Ectodermal cell (in vitro differentiated cells): ENCODE data around the gene TGFB1.

Source experiments
- H3K27ac ChIP-seq: 2 replicates; pipeline ENCODE4 v1.7.0; 2013; ENCODE audit warnings: mild to moderate bottlenecking, low read depth, low read length; ENCODE audit not compliant: insufficient read depth, poor library complexity, severe bottlenecking
- H3K27me3 ChIP-seq: 2 replicates; pipeline ENCODE4 v1.7.0; 2013; ENCODE audit warnings: mild to moderate bottlenecking, low read length; ENCODE audit not compliant: insufficient read depth, control insufficient read depth, poor library complexity, severe bottlenecking
- H3K36me3 ChIP-seq: one replicate; pipeline ENCODE4 v1.7.0; 2013; ENCODE audit warnings: low read length; ENCODE audit not compliant: control insufficient read depth, insufficient read depth
- H3K4me1 ChIP-seq: one replicate; pipeline ENCODE4 v1.7.0; 2013; ENCODE audit warnings: low read length; ENCODE audit not compliant: control insufficient read depth, insufficient read depth
- H3K4me3 ChIP-seq: 2 replicates; pipeline ENCODE4 v1.7.0; 2013; ENCODE audit warnings: low read depth, low read length, control low read depth; ENCODE audit not compliant: insufficient read depth
- H3K9me3 ChIP-seq: 2 replicates; pipeline ENCODE4 v1.7.0; 2013; ENCODE audit warnings: mild to moderate bottlenecking, low read length, moderate library complexity; ENCODE audit not compliant: control insufficient read depth
- WGBS, 2 experiments: methylation state at CpG; one replicate each; pipeline ENCODE4 v1.1.7; 2013; ENCODE audit warnings: missing lambda C conversion rate in 2 of 2; 5-methylcytosine and 5-hydroxymethylcytosine counted together

The TGFB1 gene

DNA sequence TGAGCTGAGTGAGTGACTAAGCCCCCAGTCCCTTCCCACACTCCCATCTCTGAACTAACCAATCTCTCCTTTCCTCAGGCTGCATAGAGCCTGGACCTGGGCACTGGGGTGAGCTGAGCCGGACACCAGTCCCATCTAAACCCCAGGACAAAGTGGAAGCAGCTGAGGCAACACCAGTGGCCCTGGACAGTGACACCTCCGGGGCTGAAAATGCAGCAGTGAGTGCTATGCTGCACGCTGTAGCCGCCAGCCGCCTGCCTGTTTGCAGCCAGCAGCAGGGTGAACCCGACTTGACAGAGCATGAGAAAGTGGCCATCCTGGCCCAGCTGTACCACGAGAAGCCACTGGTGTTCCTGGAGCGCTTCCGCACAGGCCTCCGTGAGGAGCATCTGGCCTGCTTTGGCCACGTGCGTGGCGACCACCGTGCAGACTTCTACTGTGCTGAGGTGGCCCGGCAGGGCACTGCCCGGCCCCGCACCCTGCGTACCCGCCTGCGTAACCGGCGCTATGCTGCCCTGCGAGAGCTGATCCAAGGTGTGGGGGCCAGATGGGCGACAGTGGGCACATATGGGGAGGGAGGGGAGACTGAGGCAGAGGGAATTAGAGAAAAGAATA, 37.3 kb downstream of the TGFB1 start:
- 95 to 97% methylated on average over 24 of the region's 24 CpGs for WGBS, 2 experiments
- peaks cover 49% of the 10 kb centered on the region for H3K36me3 ChIP-seq
- H3K27me3 ChIP-seq = no peaks in the 10 kb centered on the region

DNA sequence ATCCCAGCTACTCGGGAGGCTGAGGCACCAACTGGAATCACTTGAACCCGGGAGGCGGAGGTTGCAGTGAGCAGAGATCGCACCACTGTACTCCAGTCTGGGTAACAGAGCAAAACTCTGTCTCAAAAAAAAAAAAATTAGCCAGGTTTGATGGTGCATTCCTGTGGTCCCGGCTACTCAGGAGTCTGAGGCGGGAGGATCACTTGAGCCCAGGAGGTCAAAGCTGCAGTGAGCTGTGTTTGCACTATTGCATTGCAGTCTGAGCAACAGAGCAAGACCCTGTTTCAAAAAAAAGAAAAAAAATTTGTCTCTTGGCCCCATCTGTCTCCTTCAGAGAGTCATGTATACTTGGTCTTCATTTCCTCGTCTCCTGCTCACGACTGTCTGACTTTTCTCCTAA, 42.1 kb downstream of the TGFB1 start:
- Histone ChIP-seq H3K27ac (no peak overlapping the region), H3K36me3 (peaks cover 16% of the 10 kb centered on the region), H3K4me3 (no peak overlapping the region), H3K27me3 (no peaks in the 10 kb centered on the region), H3K4me1 (peaks cover 15% of the 10 kb centered on the region), H3K9me3 (no peaks in the 10 kb centered on the region)
- WGBS, 2 experiments = 94% methylated on average over 8 of the region's 8 CpGs

More for the DNA sequence above, 37.3 kb downstream of the TGFB1 start:
- Histone ChIP-seq H3K27ac (no peak overlapping the region), H3K4me3 (no peak overlapping the region), H3K4me1 (no peaks in the 10 kb centered on the region), H3K9me3 (no peaks in the 10 kb centered on the region)

DNA sequence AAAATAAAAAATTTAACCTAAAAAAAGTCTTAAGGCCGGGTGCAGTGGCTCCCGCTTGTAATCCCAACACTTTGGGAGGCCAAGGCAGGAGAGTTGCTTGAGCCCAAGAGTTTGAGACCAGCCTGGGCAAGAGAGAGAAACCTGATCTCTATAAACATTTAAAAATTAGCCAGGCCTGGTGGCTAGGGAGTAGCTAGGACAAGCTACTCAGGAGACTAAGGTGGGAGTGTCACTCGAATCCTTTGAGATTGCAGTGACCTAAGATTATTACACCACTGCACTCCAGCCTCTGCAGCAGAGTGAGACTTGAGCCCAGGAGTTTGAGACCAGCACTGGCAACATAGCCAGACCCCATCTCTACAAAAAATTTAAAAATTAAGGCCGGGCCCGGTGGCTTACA, 42.6 kb downstream of the TGFB1 start:
- no peaks in the 10 kb centered on the region for H3K9me3 ChIP-seq
- H3K27me3 ChIP-seq = no peaks in the 10 kb centered on the region
- peaks cover 15% of the 10 kb centered on the region for H3K4me1 ChIP-seq
- H3K36me3 ChIP-seq = peaks cover 16% of the 10 kb centered on the region
- 82 to 83% methylated on average over 5 of the region's 5 CpGs for WGBS, 2 experiments
- H3K4me3 ChIP-seq = peak overlapping the region; percentile 81
- no peak overlapping the region for H3K27ac ChIP-seq

DNA sequence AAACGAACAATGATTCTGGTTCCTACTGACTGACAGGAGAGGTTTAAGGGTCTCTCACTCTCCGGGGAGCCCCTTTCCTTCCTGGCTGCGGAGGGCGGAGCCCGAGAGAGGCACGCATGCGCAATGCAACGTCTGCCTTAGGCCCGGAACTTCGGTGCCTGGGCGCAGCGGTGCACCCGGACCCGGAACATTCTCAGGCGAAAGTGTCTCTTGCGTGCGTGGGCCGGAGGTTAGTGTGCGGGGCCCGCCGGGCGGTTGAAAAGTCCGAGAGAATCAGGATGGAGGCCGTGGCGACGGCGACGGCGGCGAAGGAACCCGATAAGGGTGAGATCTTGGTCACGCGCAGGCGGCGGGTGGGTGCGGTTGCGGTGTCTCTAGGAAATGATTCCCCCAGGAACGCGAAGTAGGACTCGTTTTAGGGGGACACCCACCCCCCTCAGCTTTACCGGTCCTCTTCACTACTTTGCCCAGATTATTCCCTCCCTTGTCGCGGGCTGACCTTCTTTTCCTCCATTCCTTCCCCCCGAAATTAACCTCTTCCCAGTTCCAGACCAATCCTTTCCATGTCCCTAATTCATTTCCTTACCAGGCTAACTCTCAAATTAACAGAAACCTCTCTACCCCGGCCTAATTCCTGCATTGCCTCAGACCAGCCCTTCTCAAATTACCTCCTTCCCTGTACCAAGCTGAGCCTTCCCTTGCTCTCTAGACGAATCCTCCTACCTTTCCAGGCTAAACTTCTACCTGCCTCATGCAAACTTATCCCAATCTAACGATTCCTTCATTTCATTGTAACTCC, 43.5 kb downstream of the TGFB1 start, which contains the start of gene CCDC97:
Gene CCDC97, plus strand, starts transcription at position 140 of the 799 bp plus-strand sequence. Its CDS starts 139 bp downstream, at position 279.
- WGBS, 2 experiments = 0% methylated on average over 47 of the region's 47 CpGs
- H3K9me3 ChIP-seq = no peaks in the 10 kb centered on the region
- H3K36me3 ChIP-seq = peaks cover 18% of the 10 kb centered on the region
- peak within 1 kb of the TSS; percentile 88 for H3K27ac ChIP-seq
- H3K4me1 ChIP-seq = peaks cover 15% of the 10 kb centered on the region
- no peaks in the 10 kb centered on the region for H3K27me3 ChIP-seq
- H3K4me3 ChIP-seq = peak within 1 kb of the TSS; percentile 81

DNA sequence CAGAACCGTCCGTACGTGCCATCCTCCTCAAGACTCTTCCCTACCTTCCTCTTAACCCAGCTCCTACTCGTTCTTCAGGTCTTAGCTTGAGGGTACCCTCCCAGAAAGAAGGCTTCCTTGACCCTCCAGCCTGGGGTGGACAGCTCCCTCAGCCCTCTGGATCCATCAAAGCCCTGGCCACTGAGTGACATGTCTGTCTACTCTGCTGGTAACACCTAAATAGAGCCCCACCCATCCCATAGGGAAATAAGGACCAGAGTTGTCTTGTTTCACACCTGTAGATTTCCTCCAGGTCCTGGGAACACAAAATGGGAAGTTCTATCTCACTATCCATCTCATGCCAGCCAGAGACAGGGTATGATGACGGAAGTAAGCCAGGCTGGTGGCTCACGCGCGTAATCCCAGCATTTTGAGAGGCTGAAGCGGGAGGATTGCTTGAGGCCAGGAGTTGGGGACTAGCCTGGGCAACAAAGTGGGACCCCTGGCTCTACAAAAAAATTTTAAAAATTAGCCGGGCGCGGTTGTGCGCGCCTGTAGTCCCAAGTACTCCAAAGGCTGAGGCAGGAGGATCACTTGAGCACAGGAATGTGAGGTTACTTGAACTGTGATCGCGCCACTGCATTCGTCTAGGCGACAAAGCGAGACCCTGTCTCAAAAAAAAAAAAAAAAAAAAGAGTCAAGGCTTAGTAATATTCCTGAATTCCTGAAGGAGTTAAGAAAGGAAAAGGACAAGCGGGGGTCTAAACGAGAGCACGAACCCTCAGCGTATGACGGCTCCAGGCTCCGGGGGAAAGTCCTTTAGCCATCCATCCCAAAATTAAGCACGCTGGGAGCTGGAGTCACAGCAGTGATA, 44.3 kb downstream of the TGFB1 start:
- WGBS, 2 experiments = 54 to 56% methylated on average over 26 of the region's 26 CpGs
- H3K27ac ChIP-seq = peak overlapping the region; percentile 32
- H3K27me3 ChIP-seq = no peaks in the 10 kb centered on the region
- H3K4me3 ChIP-seq = peak overlapping the region; percentile 81
- H3K4me1 ChIP-seq = peaks cover 15% of the 10 kb centered on the region
- H3K36me3 ChIP-seq = peaks cover 26% of the 10 kb centered on the region
- no peaks in the 10 kb centered on the region for H3K9me3 ChIP-seq

DNA sequence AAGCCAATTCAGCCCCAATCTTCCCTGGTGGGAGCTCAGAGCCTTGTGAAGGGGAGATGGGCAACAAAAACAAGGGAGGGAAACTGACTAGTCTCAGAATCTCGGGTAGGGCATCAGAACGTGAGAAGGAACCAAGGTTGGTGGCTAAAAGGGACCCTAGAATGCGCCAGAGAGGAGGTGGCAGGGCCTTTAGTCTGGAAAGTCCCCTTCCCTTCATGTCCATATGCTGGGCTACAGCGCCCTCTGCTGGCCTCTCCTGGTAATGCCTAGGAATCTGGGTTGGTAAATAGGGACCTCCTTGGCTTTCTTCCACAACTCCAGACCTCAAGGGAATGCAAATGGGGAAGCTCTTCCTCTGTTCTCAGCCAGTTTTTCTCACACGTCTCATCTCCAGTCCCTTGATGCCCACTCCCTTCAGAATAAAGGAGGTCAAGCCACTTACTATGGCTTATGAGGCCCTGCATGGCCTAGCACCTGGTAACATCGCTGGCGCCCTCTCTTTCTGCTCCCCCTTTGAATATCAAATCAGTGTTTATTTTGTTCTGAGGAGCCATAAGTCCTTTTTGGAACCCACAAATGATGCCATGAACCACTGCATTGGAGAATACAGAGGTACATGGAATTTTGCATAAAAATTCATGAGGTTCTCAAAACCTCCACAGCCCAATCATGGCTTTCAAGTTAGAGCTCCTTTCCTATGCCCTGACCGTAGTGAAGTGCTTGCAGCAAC, 45.1 kb downstream of the TGFB1 start:
- no peak overlapping the region for H3K4me3 ChIP-seq
- peak overlapping the region; percentile 90 for H3K27ac ChIP-seq
- H3K27me3 ChIP-seq = no peaks in the 10 kb centered on the region
- no peaks in the 10 kb centered on the region for H3K9me3 ChIP-seq
- WGBS, 2 experiments = 38 to 40% methylated on average over 8 of the region's 8 CpGs
- peaks cover 31% of the 10 kb centered on the region for H3K36me3 ChIP-seq
- peaks cover 15% of the 10 kb centered on the region for H3K4me1 ChIP-seq

DNA sequence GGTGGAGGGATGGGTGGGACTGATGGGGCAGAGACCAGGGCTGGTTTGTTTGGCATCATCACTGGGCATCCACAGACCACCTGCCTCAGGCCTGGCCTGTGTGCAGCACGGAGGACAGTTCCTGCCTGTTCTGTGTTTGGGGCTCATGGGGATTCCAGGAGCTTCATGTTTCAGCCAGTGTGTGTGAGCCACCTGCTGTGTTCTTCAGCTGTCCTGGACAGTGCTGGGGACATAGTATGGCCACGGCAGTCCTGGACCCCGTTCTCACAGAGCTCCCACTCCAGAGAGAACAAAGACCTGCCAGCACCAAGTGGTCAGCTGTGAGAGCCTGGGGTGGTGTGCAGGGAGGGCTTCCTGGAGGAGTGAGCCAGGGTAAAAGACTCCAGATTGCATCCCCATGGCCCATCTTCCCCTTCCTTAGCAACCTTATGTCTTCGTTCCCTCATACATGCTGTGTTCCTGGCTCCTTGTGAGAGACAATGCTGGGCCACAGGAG, 45.7 kb downstream of the TGFB1 start:
- H3K4me3 ChIP-seq = no peak overlapping the region
- H3K27me3 ChIP-seq = no peaks in the 10 kb centered on the region
- peak overlapping the region; percentile 90 for H3K27ac ChIP-seq
- peaks cover 28% of the 10 kb centered on the region for H3K36me3 ChIP-seq
- peaks cover 15% of the 10 kb centered on the region for H3K4me1 ChIP-seq
- WGBS, 2 experiments = 82% methylated on average over 4 of the region's 4 CpGs
- H3K9me3 ChIP-seq = no peaks in the 10 kb centered on the region

DNA sequence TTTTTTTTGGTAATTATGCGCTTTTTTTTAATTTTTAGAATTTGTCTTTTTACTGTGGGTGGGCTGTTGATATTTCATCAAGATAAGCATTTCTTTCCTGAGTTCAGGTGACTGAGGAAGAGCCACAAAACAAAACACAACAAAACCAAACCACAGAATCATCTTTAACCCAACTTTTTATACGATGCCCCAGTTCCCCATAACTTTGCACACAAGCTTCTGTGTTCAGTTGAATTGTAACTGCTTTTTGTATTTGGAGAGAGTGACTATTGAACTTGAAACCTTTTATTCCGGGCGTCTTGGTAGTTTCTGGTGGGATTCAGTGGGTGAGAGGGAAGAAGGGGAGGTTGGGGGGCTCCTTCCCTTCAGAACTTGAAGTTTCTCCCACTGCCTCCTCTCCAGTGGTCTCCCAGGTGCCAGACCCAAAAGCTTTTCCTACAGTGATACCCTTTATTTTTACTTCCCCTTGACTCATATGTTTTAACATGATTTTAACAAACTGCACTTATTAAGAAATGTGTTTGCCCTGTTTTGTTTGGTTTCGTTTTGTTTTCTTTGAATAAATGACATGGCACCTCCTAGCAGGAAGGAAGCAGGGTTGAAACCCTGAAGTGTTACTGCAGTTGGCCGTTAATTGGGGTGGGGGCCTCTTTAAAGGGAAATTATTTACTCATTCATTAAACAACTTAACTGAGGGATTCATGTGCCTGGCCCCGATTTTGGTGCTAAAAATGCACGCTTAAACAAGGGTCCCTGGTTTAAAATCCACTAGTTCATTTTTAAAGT, 46.4 kb downstream of the TGFB1 start:
- H3K27ac ChIP-seq = peak overlapping the region; percentile 90
- no peak overlapping the region for H3K4me3 ChIP-seq
- H3K27me3 ChIP-seq = no peaks in the 10 kb centered on the region
- peaks cover 15% of the 10 kb centered on the region for H3K4me1 ChIP-seq
- 89 to 92% methylated on average over 8 of the region's 8 CpGs for WGBS, 2 experiments
- H3K36me3 ChIP-seq = peaks cover 31% of the 10 kb centered on the region
- H3K9me3 ChIP-seq = no peaks in the 10 kb centered on the region
